Keratinocyte (primary cell): ENCODE results near the gene VRK3.

Source experiments
- EZH2 ChIP-seq: IDR thresholded peaks from one replicate; pipeline ENCODE4 v1.6.1; 2012; ENCODE audit warnings: inconsistent platforms, mild to moderate bottlenecking, low read length, moderate library complexity
- TF ChIP-seq, protein P1 (sequence below), 3 experiments: IDR thresholded peaks in 1 of 3; conservative IDR thresholded peaks in 1 of 3; optimal IDR thresholded peaks in 1 of 3; 2 replicates in 2 of 3; 3 replicates in 1 of 3; pipeline versions ENCODE3 to v1.5.1; 2011; ENCODE audit warnings: low read length in 3 of 3, mild to moderate bottlenecking in 3 of 3, moderate library complexity in 2 of 3, control low read depth in 1 of 3, inconsistent platforms in 1 of 3; ENCODE audit not compliant: insufficient read depth in 2 of 3; ENCODE audit errors: extremely low read depth in 1 of 3

- TF ChIP-seq, protein P1, sequence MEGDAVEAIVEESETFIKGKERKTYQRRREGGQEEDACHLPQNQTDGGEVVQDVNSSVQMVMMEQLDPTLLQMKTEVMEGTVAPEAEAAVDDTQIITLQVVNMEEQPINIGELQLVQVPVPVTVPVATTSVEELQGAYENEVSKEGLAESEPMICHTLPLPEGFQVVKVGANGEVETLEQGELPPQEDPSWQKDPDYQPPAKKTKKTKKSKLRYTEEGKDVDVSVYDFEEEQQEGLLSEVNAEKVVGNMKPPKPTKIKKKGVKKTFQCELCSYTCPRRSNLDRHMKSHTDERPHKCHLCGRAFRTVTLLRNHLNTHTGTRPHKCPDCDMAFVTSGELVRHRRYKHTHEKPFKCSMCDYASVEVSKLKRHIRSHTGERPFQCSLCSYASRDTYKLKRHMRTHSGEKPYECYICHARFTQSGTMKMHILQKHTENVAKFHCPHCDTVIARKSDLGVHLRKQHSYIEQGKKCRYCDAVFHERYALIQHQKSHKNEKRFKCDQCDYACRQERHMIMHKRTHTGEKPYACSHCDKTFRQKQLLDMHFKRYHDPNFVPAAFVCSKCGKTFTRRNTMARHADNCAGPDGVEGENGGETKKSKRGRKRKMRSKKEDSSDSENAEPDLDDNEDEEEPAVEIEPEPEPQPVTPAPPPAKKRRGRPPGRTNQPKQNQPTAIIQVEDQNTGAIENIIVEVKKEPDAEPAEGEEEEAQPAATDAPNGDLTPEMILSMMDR (optimal IDR thresholded peaks at IDR 0.05 in 1 of 3, IDR thresholded peaks at IDR 0.05 in 1 of 3, conservative IDR thresholded peaks at IDR 0.05 in 1 of 3; ENCODE audit: extremely low read depth in 1 of 3, insufficient read depth in 2 of 3, low read length in 3 of 3) = no peak
- no peak for TF ChIP-seq EZH2
Observed at GRCh38 chr19:50025794-50026549, 800 bp upstream of the VRK3 start, which contains the start of gene ZNF473.
